HG03175 (cell line): Measurements from ENCODE around the gene PCDHGC5.
A peak's percentile ranks its signal among the peaks of the same experiment; 100 is the strongest.

Experiments
- ATAC-seq: cut with Tn5 transposase; IDR thresholded peaks from one replicate; pipeline ENCODE4 v1.9.1; 2021; ENCODE audit warnings: mild to moderate bottlenecking, moderate library complexity; ENCODE audit not compliant: unreplicated experiment

Gene PCDHGC5

DNA sequence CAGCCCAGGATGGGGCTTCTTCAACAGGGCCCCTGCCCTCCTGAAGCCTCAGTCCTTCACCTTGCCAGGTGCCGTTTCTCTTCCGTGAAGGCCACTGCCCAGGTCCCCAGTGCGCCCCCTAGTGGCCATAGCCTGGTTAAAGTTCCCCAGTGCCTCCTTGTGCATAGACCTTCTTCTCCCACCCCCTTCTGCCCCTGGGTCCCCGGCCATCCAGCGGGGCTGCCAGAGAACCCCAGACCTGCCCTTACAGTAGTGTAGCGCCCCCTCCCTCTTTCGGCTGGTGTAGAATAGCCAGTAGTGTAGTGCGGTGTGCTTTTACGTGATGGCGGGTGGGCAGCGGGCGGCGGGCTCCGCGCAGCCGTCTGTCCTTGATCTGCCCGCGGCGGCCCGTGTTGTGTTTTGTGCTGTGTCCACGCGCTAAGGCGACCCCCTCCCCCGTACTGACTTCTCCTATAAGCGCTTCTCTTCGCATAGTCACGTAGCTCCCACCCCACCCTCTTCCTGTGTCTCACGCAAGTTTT, 23.6 kb downstream of the PCDHGC5 start:
- ATAC-seq, result peak; percentile 34

DNA sequence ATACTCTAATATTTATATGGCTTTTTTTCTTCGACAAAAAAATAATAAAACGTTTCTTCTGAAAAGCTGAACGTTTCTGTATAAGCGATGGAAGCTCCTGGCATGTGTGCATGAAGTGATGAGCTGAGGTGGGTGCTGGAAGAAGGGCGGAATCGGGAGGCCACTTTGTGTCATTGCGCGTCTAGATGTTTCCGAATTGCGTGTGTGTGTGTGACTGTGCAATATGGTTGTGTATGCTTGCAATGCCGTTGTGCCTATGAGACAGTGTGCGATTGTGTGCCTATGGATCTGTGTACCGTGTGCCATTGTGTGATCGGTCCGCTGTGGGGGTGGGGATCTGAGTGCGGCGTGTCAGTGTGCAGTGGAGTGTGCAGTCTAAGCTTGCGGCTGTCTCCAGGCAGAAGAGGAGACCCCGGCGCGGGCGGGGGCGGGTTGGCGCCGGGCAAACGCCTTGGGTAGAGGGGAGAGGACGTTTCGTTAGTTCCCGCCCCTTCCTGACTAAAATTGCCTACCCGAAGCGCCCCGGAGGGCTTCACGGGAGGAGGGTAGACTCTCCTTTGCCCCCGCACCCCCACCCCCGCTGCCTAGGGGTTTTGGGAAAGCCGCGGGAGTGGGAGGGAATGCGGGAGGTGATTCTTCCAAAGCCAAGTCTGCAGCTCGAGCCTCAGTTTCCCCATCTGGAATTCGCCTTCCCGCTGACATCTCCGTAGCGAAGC, 24.2 kb downstream of the PCDHGC5 start:
- ATAC-seq, result no peak

DNA sequence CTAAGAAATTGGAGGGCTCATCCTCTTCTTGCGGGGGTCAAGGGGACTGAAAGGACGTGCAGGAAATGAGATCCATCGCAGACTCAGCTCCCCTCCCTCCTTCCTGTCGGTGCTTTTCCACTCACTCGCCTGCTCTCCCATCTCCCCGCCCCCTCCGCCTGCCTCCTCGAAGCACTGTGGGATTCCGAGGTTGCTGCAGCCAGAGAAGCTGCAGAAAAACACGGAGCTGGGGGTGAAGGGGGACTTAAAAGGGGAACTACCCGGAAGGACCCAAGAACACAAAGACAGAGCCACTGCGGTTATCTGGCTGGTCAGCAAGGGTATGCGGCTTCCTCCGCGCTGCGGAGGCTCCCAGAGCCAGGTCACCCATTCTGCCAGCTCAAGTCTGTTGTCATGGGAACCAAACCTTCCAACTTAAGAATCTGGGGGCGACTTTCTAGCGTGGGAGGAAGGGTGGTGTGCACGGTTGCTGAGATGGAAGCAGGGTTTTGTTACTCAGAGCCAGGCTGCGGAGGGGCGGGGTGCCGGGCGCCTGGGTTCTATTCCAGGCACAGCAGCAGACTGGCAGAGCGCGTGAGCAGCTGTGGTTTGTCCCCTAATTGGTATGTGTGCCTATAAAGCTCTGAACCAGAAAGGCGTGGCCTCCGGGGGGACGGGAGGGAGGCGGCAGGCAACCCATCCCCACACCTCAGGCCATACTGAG, 24.9 kb downstream of the PCDHGC5 start:
- peak; percentile 36 for ATAC-seq

DNA sequence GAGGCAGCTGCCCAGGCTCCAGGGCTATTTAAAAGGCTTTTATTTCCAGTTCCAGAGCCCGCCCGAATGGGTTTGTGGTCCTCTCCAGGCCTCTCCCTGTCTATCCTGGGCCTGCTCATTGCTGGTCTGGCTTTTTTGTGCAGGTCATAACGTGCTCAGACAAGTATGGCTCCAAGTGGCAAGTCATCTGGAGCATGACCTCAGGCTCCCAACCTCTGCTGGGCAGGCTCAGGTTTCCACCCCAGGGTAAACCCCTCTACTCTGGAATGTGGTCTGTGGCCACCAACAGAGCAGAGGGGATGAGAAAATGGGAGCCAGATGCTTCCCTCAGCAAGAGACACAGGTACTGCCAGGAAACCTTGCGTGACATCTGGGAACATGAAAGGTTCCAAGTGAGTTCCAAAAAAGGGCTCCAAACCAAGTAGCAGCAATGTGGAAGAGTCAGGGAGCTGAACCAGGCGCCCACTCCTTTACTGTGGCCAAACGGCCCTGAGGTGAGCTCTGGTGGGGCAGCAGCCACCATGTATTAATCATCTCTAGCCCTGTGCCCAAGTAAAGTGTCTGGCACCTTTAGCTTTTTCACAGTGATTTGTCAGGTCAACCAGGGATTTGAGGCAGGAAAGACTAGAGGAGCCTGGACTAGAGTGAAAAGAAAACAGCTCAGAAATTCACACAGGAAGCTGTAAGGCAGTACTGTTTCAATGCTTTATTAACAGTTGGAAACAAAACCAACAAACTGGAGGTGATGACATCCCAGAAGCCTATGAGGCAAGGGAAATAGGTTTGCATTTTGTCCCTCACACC, 25.7 kb downstream of the PCDHGC5 start:
- peak; percentile 4 for ATAC-seq

DNA sequence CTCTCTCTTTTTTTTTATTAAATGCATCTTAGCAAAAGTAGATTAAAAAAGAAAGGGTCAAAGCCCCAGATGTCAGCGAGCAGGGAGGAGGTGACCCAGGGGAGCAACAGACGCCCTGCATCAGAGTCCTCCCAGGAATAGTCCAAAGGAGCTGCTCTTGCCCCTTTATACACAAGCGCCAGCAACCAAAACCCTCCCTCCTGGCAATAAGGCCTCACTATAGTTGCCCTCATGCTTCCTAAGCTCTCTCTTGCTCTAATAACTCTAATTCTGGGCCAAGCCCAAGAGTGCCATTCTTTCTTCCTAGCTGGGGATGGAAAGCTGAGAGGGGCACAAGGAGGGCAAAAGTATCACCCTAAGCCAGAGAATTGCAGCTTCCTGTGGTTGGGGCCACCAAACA, 26.3 kb downstream of the PCDHGC5 start:
- ATAC-seq, result no peak

DNA sequence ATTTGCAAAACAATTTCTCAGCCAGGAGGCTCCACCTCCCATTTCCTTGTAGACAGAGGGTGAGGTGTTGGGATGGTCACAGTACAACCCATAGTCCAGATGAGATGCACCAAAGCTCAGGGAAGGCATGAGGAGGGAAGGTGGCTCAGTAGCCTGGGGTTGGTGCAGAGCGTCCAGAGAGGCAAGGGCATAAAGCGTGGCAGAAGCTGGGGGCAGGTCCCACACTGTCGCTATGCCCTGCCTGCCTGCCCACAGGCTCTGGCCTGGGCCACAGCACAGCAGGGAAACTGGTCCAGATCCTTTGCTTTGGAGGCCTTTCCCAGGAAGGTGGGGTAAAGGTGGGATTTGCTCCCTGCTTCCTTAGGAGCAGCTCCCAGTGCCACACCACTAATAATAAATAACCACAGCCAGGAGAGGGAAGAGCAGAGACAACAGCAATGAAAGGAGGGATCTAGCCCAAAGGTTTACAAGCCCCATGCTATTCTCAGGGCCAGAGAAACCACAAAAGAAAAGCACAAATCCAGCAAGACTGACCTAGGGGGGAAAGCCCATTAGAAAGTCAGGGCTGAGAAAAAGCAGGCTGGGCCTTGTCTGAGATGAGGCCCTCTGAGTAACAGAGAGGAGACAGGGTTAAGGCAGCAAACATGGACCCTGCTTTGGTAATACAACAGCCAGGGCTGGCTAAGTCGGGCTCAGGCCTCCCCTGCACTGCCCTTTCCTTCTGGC, 27.2 kb downstream of the PCDHGC5 start:
- no peak for ATAC-seq

DNA sequence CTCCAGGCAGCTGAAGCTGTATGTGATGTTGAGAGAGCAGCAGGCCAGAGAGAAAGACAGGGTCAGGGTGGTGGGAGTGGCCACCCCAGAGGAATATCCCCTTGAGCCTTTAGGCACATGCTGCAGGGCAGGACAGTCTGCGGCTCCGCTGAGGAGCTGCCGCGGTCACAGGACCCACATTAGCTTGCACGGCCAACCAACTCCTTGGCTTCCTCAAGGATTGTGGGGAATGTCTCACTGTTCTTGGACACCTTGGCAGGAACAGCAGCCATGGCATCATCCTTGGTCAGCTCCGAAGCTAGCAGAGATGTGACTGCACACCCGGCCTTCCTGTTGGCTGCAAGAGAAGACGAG, 27.8 kb downstream of the PCDHGC5 start:
- no peak for ATAC-seq

DNA sequence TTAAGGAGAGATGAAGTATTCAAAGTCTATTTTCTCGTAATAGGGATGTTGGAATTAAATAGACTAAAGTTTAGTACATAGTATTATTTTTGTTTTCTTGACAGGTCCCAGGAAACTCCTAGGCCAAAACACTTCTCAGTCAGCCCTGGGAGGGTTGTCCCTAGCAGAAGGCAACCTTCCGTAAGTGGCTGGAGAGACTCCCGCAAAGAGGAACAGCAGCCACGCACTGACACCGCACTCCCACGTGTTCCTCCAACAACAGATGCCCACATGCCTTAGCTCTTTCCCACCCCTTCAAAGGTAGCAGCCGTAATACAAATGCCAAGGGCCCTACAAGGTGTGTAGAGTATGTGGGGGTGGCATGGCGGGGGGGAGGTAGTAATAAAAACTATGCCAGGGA, 28.4 kb downstream of the PCDHGC5 start:
- no peak for ATAC-seq

DNA sequence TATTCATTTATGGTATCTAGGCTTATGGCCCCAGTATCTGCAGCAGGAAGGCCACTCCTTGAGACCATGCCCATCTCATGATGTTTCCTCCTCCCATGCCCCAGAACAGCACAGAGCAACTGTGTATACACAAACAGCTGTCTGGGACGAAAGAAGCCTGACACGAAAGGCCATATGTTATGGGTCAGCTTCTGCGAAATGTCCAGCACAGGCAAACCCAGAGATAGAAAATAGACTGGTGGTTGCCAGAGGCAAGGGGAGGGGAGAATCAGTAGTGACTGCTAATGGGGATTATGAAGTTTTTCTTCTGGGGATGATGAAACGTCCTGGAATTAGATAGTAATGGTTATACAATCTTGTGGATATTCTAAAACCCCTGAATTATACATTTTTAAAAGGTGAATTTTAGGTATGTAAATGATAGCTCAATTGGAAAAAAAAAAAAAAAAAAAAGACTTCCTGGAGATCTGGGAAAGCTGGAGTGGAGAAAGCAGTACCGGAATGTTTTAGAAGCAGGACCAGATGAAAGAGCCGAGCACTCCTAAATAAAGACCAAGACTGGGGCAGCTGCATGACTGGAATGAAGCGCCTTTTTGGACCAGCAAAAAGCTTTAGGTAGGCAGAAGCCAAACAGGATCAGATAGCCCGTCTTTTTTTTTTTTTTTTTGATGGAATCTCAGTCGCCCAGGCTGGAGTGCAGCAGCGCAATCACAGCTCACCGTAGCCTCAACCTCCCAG, 29.2 kb downstream of the PCDHGC5 start:
- ATAC-seq, result no peak

DNA sequence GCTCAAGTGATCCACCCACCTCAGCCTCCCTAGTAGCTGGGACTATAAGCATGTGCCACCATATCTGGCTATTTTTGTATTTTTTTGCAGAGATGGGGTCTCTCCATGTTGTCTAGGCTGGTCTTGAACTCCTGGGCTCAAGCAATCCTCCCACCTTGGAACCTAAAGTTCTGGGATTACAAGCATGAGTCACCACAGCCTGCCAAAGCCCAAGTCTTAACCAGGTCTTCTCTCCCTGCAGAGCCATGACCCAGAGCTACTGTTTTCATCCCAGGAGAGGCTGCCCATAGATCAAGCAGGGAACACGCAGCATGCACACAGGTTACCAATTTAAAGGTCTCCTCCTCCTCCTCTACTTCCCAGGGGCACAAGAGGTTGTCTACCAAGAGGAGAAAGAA, 29.7 kb downstream of the PCDHGC5 start:
- ATAC-seq, result no peak

DNA sequence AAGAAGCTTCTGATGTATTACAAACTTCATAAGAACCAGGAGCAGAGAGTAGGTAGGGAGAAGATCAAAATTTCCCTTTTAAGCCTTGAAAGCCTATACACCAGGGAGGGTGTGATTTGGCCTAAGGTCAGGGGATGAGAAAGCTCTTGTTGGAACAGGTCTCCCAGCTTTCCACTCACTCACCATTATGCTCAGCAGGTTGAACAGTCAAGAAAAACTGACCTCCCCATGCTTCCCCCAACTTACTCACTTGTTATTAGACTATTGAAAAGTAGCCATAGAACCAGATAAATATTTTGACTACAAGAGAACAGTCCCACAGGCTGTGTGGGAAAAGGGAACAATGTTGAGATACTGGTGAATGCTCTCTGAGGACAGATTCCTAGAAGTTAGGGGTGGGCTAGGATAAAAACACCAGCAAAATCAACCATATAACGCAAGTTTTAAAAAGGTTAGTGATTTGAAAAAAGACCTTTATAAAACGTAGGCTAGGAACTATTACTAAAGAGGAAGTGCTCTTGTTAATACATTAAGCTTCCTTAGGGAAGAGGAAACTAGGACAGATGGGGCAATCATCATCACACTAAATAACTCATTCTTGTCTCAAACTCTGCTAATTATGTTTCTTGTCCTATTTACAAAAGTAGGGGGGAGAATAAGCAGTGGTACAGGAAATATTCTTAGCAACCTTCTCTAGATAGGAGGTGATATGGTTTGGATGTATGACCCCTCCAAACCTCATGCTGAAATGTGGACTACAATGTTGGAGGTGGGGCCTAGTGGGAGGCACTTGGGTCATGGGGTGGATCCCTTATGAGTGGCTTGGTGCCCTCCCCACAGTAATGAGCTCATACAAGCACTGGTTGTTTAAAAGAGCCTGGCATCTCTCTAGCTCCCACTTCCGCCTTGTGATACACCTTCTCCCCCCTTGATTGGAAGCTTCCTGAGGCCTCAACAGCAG, 31.0 kb downstream of the PCDHGC5 start:
- ATAC-seq, result no peak

DNA sequence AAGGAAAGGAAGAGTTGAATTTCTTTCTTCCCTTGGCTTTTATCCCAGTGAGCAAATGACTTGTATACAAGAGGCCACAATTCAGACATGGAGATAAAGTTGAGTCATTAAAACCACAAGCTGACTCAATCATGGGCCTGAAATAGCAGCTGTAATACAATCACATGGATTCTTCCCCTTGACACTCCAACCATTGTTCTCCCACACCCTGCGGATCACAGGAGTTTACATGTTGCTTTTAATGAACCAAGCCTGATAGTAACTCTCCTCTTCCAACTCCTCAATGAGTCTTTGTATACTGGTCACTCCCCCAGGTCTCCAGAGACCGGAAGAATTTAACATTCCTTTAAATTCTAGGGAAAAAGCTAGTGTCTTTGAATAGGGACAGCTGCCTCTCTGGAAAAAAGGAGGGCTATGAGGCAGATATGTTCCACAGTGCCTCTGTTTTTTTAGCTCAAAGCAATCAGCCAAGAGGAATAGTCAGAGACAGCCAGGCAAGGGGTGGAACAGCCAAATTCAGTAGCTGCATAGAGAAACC, 32.4 kb downstream of the PCDHGC5 start:
- ATAC-seq, result no peak

DNA sequence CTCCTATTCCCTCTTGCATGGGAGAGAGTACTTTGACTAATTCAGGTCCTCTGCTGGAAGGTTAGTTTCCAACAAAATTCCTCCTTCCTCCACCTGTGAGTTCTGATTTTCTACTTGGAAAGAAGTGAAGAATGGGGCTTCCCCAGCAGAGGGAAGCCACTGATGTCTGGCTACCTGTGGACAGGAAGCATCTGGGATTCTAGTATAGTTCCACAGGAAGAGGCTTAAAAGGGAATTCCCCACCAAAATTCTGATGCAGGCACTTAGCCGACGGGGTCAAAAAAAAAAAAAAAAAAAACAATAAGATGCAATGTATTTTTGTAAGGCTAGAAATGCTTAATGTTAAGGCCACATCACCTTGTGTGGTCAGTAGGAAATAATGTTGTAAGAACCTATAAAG, 33.4 kb downstream of the PCDHGC5 start:
- ATAC-seq, result no peak

DNA sequence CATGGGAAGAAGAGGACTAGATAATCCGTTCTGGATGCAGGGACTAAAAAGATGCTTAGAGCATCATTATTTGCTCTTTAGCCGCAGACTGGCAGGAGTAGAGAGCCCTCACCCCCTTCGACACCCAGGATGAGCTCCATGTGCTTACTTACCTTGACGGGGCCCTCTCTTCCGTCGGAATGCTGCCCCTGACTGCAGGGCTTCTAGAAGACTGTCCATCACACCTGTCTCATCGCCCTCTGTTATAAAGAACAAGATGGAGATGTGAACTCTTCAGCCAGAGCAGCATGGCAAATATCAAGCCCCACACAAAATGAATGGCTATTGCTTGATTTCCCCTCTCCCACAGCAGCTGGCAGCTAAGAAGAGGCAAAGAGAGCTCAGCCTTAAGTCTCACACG, 35.1 kb downstream of the PCDHGC5 start:
- ATAC-seq, result no peak

DNA sequence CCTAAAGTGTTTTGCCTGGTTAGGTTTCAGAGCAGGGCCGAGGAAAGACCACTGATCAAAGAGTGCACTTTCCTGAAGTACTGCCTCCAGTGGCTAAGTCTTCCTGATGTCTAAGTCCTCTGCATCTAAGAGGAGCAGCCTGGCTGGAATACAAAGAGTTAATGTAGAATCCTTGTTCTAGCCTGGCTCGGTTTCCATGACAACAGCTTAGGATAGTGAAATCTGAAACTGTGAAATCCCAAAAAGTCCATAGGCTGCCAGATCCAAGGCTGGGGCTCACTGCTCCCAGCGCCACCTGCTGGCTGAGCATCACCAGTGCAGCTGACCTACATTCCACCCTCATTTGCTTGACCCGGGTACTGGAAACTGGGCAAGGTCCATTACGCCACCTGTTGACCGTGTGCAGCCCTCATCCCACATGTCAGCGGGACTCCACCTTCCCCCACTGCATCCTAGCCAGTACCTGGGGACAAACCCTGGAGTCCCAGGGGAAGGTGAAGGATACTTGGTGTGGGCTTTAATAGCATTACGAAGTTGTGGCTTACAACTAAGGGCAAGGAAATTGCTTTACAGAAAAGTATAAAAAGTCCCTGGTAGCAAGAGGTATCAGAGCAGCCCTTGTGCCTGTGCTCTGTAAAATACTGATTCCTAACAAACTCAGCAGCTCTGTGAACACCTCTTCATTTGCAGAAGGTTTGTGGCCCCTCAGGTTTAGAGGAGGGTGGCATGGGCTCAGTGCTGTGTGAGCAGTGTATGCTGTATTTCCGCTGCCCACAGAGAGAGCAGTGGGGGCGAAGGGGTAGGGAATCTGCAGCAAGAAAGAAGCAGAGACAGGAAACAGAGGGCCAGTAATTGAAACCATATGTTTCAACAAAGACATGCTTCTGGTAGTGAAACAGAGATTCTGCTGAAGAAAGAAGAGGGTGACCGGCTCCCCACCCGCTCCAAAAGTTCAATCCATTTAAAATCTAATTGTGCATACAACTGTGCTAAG, 36.0 kb downstream of the PCDHGC5 start:
- ATAC-seq, result peak; percentile 86

DNA sequence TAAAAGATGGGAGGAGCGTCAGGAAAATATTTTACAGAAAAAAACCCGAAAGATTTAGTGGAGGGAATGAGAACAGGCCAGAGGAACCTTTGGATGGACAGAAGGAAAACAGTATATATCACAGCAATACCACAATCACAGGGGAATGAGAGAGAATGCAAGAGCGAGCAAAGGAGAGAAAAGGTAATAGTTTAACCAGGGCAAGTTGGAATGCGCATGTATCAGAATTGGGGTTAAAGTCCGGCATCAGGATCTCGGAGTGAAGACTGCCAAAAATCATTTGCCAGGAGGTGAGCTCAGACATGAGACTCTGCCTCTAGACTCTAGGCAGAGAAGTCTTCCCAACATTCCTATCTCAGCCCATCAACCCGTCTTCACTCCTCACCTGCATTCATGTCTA, 36.8 kb downstream of the PCDHGC5 start:
- ATAC-seq, result no peak

DNA sequence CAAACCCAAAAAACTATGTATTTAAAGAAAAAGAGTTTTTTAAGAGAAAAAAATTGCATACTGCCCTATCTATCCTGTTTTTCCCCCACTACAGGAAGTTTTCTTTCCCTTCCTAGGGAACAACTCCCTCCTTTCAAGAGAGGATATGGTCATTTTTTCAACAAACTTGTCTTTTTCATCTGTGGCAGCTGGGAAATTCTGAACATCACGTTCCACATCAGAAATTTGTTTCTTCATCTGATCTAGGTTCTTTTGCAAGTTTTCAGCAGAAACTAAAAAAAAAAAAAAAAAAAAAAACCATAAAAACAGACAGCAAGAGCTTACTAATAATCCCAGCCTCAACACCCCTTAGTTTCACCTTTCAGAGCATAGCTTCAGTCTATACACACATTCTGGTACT, 38.5 kb downstream of the PCDHGC5 start:
- no peak for ATAC-seq
